GM21381 (cell line): ENCODE results near the gene DIP2A.

Experiments used
- ATAC-seq: cut with Tn5 transposase; IDR thresholded peaks from one replicate; pipeline ENCODE4 v1.9.1; 2021; ENCODE audit warnings: mild to moderate bottlenecking, moderate library complexity; ENCODE audit not compliant: unreplicated experiment

DIP2A gene

GRCh38 chr21:46477765-46478164 is 19.1 kb downstream of the DIP2A start:
- ATAC-seq = no peak

- no peak for ATAC-seq
These were observed 20.2 kb downstream of the DIP2A start for GRCh38 chr21:46478910-46479309.

GRCh38 chr21:46480466-46480865 is 21.8 kb downstream of the DIP2A start:
- ATAC-seq = no peak

- ATAC-seq = no peak
These were observed 23.6 kb downstream of the DIP2A start for GRCh38 chr21:46482225-46482845.

- ATAC-seq = no peak
These were observed 24.1 kb downstream of the DIP2A start for GRCh38 chr21:46482846-46483231.

GRCh38 chr21:46483300-46484295 is 24.9 kb downstream of the DIP2A start:
- ATAC-seq = no peak

- ATAC-seq = no peak
These were observed 27.9 kb downstream of the DIP2A start for GRCh38 chr21:46486481-46487126.

GRCh38 chr21:46489162-46489663 is 30.5 kb downstream of the DIP2A start:
- ATAC-seq = no peak

- no peak for ATAC-seq
These were observed 31.1 kb downstream of the DIP2A start for GRCh38 chr21:46489800-46490199.

GRCh38 chr21:46491553-46491952 is 32.9 kb downstream of the DIP2A start:
- ATAC-seq = no peak

- no peak for ATAC-seq
These were observed 34.2 kb downstream of the DIP2A start for GRCh38 chr21:46492851-46493250.

GRCh38 chr21:46493828-46494227 is 35.1 kb downstream of the DIP2A start:
- no peak for ATAC-seq

GRCh38 chr21:46498335-46499050 is 39.8 kb downstream of the DIP2A start:
- no peak for ATAC-seq

GRCh38 chr21:46500224-46500861 is 41.7 kb downstream of the DIP2A start:
- no peak for ATAC-seq

GRCh38 chr21:46503922-46504550 is 45.3 kb downstream of the DIP2A start:
- ATAC-seq = peak; percentile 44

- ATAC-seq = no peak
These were observed 46.0 kb downstream of the DIP2A start for GRCh38 chr21:46504666-46505065.

GRCh38 chr21:46507562-46507961 is 48.9 kb downstream of the DIP2A start:
- ATAC-seq = no peak

GRCh38 chr21:46509741-46510502 is 51.2 kb downstream of the DIP2A start:
- no peak for ATAC-seq

- no peak for ATAC-seq
These were observed 56.4 kb downstream of the DIP2A start for GRCh38 chr21:46515109-46515508.
